Activated CD8-positive, alpha-beta memory T cell treated with anti-CD3 and anti-CD28 coated beads, Interleukin-2, amount 50 U/mL, for 24 hours (primary cell): ENCODE measurements around the gene CPNE6.

Experiments used
- DNase-seq: peaks from one replicate; pipeline ENCODE4 v3.0.0-alpha.2; 2020; ENCODE audit errors: extremely low read depth

CPNE6 gene

DNA sequence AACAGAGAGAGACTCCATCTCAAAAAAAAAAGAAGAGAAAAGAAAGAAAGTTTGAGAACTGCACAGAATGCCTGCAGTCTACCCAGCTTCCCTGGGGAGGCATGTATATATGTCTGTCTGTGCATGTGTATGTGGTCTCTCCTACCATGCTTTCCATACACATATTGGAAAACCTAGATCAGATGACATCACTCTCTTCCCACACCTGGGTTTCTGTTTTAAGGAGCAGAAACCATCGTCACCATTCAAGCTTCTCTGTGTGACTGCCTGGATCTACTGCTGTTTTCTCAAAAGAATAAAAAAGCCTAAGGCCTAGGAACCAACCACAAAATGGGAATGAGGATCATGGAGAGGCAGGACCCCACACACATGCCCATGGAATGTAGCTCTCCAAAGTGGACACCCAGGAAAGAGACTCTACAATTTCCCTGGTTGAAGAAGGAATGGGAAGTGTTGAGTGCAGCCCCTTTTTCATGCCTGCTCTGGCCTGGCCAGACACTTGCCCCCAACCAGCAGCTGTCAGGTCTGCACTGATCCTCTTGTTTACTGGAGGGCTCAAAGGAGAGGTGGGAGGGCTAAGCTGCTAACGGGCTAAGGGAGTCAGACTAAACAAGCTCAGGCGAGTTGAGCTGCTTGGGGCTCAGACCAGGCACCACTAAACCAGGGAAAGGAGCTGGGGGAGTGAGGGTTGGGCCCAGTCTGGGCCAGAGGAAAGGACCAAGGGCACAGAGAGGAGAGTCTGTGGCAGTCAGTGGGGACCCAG, 15.0 kb downstream of the CPNE6 start:
- no peak for DNase-seq

DNA sequence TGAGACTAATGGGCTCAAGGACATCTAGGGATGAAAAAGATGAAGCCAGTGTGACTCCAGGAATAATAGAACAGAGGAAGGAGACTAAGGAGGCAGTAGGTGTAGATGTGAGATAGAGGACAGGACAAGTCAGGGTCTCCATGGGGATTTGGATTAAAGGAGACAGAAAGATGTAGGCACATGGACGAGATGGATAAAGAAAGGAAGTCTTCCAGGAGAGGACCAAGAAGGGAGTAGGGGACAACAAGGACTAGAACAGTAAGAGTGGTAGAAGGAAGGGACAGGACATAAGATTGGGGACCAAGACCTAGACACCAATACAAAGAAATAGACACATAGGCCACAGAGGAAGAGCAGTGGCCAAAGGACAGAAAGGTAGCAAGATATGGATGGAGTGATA, 15.6 kb downstream of the CPNE6 start:
- DNase-seq = no peak

DNA sequence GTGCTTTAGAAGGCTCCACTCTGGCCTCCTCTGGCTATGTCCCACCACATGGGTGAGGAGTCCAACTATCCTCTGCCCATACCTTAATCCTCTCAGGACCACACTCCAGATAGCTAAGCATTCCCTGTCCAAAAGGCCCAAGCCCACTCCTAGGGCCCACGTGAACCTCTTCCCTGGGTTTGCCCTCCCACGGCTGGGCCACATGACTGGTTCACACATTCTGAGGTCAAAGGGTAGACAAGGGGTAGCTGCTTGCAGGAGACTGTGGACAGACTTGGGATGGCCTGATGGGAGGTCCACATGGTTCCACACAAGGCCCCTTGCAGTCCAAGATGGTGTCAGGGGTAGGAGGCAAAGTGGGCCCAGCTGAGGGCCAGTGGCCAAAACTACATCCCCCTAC, 16.7 kb downstream of the CPNE6 start:
- no peak for DNase-seq

DNA sequence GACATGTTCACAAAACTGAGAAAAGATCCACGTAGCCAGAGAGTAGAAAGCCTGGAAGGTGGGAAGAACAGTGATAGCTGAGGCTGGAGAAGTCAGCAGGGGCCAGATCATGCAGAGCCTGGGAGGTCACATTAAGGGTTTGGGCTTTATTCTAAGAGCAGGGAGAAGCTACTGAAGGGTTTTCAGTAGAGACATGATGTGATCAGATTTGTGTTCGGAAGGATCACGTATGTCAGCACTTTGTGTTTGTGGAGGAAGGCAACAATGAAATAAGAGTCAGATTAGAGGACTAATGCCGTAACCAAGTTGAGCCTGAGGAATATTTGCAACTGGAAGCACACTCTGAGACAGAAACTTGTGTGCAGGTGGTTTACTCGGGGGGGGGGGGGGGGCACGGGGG, 18.5 kb downstream of the CPNE6 start:
- no peak for DNase-seq

DNA sequence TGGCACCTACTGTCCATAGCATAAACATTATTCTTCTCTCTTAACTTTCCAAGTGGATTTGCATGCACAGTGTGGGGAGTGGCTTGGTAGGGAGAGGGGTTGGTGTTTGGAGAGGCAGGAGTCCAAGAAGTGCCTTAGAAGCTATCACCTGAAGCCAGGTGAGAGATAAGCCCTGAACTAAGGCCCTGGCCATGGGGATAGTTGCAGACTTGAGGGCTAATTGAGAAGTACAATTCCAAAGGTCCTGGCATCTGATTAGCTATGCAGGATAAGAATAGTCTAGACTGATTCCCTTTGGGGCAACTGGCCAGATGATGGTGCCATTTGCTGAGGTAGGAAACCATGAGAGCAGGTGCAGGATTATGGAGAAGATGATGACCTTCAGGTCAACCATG, 20.7 kb downstream of the CPNE6 start:
- no peak for DNase-seq

DNA sequence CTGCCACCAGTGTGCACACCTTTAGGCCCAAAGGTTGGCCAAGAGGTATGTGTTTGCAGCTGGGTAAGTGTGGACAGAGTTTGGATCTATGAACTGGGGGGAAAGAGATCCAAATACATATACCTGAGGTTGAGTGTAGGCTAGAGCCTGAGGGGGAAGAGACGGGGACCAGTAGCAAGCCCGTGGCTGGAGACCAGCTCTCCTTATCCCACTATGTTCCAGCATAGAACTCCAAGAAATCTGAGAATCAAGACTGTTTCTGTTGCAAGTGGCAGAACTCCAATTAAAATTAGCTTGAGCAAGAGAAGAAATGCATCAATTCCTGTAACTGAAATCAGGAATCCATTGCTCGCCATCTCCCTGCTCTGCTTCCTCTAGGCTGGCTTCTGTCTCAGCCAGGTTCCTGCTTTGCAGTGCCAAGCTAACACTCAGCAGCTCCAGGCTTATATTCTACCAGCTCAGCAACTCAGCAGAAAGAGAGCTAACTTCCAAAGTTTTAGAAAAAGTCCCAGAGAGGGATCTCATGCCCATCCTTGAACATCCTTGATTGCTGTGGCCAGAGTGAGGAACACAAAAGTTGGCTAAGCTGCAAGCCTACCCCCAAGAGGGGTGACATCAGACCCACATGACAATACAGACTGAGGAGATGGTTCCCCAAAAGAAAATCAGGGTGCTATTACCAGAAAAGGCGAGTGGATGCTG, 21.3 kb downstream of the CPNE6 start:
- DNase-seq = no peak

DNA sequence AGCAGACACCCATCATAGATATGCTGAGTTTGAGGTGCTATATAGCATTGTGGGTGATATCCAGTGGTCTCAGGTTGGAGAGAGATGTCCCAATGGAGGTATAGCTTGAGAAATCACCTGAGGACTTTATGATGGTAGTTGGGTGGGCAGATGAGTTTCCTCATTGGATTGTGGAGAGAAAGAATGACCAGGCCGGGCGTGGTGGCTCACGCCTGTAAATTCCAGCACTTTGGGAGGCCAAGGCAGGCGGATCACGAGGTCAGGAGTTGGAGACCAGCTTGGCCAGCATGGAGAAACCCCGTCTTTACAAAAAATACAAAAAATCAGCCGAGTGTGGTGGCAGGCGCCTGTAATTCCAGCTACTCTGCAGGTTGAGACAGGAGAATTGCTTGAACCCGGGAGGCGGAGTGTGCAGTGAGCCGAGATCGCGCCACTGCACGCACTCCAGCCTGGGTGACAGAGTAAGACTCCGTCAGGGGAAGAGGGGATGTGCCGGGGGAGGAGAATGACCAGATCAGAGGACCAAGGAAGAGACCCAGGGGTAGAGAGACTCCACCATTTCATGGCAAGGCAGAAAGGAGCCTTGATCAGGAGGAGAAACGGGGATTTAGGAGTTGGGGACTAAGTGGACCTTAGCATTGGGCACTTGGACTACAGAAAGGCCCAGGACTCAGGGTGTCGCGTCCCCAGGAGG, 22.0 kb downstream of the CPNE6 start:
- no peak for DNase-seq

DNA sequence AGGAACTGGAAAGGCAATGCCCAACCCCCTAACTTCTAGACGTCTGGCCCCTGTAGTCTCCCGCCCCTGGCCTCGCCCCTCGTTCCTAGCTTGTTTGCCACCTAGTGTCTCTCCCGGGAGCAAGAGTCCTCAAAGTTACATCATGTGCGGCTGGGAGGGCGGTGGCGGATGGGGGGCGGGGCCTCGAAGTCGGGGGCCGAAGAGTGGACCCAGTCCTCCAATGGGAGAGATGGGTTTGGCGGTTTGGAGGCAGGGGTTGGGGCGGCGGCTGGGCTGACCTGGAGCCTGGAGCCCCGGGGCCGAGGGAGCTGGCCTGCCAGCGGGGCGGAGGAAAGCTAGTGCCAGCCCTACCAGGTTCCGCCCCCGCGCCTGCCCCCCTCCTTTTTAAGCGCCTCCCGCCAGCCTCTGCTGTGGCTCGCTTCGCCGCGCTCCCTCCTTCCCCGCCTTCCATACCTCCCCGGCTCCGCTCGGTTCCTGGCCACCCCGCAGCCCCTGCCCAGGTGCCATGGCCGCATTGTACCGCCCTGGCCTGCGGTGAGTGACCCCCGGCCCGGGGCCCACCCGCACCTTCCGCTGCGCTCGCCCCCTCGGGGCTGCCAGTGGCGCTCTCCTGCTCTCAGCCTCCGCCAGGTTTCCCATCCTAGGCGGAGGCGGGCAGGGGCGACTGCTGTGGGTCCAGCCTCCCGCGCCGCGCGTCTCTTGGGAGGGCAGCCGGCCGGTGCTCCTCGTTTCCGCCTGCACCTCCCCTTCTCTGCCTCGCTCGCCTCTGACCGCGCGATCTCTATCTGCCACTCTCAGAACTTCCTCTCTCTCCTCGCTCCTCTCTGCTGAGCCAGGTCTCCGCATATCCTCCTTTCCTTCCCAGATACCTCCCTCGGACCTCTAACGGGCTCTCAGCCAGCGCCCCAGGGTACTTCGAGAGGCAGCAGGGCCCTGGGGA, 22.8 kb downstream of the CPNE6 start, which contains the start of gene PCK2:
PCK2 (plus strand) TSS at position 411 of the 940 bp plus-strand sequence; CDS start at position 506, 95 bp downstream.
- peak; percentile 56 for DNase-seq

DNA sequence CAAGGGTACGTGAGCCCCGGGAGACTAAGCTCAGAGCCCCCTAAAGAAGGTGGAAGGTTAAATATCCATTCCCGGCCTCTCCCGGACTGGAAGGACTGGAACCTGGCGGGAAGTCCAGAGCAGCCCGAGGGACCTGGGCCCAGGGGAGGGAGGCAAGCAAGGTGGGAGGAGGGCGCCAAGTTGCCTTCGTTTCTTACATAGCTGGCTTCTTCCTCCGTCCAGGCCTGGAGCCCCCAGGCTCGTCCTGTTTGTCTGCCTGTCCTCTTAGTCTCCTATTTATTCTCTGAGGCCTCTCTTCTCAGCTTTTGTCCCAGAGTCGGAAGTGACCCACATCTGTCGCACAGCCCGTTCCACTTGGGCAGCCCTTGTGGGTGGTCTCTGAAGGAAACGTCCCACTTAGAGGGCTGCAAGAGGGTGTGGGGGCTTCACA, 23.5 kb downstream of the CPNE6 start:
- no peak for DNase-seq

DNA sequence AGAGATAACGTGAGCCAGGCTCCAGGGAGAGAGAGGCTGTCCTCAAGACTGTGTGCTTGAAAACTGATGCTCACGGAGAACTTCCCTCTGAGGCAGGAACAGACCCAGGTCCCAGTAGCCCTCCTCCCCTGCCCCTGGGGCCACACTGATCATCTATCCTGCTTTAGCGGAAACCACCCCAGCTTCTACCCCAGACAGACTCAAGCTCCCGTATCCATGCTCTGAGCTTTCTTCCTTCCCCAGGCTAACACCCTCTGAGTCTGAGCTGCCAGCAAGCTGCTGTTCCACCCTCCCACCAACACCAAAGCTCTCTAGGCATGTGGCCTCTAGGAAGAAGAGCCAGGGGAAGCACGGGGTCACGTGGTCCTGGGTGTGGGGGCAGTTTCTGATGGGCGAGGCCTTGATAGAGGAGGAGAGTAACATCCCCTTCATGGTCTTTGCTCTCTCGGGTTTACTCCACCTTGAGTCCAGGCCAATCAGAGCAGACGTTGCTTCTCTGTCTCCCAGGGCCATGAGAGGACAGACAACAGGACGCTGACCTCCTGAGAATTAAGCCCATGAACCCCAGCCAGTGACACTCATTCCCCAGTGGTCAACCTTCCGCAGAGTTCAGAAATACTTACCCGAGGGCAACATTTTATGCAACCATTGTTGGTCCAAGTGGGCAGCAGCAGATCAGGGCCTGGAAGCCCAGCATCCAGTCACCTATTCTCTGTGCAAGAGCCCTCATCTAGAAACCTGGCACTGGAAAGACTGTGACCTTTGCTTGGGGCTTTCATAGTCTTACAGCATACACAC, 24.1 kb downstream of the CPNE6 start:
- DNase-seq = no peak

DNA sequence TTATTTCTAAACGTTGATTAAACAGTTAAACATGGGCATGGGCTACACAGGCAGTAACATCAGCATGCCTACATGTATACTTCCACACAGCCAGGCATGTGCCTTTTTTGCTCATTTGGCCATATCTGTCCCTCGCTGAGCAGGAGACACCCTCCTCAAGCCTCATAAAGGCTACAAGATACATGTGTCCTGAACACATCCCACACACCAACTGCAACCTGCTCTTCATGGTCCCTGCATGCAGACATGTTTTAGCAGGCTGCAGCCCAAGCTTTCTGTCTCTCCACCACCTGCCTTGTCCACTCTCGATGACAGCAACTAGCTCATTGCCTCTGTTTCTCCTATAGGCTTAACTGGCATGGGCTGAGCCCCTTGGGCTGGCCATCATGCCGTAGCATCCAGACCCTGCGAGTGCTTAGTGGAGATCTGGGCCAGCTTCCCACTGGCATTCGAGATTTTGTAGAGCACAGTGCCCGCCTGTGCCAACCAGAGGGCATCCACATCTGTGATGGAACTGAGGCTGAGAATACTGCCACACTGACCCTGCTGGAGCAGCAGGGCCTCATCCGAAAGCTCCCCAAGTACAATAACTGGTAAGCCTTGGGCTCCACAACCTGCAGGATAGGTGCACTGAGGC, 25.3 kb downstream of the CPNE6 start:
- DNase-seq = no peak

DNA sequence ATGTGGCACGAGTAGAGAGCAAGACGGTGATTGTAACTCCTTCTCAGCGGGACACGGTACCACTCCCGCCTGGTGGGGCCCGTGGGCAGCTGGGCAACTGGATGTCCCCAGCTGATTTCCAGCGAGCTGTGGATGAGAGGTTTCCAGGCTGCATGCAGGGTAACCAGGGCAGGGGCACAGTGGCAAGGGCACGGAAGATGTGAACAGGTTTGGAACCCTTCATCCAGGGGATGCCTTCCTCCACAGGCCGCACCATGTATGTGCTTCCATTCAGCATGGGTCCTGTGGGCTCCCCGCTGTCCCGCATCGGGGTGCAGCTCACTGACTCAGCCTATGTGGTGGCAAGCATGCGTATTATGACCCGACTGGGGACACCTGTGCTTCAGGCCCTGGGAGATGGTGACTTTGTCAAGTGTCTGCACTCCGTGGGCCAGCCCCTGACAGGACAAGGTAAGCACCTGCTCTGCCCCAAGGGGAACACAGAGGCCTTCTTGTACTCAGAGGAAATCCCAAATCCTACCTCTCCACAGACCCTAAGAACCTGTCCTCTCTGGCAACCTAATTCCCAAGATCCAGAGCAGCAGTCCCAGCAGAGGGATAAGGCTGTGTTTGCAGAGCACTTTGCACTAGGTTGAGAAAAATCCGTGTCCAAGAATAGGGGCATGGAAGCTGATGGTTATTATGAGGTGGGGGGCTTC, 27.0 kb downstream of the CPNE6 start:
- no peak for DNase-seq

DNA sequence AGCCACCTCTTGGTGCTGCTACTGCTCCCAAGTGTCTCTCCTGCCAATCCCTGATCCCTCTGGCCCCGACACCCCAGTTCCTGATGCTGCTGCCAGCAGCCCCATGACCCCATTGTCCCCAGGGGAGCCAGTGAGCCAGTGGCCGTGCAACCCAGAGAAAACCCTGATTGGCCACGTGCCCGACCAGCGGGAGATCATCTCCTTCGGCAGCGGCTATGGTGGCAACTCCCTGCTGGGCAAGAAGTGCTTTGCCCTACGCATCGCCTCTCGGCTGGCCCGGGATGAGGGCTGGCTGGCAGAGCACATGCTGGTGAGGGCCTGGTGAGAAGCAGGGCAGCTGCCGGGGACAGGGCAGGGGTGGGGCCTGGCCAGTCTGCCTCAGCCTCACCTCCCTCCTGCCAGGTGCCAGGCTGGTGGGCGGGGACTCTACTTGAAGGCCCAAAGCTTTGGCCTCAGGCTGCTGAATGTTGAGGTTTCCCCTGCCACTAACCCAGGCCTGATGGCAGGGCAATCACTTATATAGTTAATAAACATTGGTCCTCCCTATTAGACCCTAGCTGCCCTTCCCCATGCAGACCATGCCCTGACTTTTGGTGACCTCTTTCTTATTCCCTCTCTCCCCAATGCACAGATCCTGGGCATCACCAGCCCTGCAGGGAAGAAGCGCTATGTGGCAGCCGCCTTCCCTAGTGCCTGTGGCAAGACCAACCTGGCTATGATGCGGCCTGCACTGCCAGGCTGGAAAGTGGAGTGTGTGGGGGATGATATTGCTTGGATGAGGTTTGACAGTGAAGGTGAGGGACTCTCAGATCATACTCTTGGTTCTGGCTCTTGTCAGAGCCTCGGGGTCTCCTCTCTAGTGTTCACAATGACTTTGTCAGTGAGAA, 27.8 kb downstream of the CPNE6 start:
- DNase-seq = no peak

DNA sequence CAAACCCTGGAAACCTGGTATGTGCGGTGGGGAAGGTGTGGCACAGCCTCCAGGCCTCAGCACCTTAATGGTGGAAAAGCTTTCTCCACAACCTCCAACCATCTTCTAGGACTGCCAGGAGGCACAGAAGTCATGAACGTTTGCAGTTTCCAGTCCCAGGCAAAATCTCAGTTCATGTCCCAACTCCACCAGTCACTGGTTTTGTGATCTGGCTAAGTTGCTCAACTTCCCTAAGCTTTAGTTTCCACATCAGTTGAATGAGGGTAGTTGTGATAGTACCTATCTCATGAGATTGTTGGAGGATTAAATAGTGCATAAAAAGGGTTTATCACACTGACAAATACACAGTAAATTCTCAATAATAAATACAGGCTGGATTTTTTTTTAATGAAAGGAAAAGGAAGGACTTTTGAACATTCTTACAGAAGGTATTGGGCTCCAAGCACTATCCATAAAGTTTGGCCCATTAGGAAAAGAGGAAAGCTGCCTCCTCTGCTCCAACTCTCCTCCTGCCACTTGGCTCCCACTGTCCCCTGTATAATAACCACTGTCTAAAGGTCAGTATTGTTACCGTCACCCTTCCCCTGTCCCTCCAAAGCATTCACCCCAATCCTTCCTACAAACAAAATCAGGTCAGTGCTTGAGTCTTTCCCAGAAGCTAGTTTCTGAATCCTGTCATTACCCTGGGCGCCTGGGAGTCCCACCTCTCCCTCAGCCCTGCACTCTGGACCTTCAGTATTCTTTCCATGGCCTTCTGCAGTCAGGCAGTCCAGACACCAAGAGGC, 29.0 kb downstream of the CPNE6 start:
- DNase-seq = no peak

DNA sequence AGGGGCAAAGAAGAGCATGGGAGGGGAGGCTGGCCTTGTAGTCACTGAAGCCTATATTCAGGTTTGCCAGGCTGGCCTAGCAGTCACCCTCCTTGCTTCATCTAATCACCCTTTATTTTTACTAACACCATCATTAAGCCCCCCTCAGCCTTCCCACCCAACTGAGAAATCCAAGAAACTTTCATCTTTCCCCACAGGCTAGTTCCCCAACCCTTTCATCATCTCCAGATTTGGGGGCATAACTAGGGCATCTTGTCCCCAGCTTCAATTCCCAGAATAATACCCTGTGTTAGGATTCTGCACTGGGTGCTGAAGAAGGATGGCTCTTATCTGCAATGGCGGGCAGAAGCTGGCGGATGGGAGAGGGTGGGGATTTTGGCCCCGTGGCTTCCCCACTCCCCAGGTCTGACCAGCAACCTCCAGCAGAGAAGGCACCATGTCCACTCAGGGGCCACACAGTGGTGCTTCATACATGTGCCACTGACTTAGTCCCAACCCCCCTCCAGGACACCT, 29.7 kb downstream of the CPNE6 start:
- no peak for DNase-seq

DNA sequence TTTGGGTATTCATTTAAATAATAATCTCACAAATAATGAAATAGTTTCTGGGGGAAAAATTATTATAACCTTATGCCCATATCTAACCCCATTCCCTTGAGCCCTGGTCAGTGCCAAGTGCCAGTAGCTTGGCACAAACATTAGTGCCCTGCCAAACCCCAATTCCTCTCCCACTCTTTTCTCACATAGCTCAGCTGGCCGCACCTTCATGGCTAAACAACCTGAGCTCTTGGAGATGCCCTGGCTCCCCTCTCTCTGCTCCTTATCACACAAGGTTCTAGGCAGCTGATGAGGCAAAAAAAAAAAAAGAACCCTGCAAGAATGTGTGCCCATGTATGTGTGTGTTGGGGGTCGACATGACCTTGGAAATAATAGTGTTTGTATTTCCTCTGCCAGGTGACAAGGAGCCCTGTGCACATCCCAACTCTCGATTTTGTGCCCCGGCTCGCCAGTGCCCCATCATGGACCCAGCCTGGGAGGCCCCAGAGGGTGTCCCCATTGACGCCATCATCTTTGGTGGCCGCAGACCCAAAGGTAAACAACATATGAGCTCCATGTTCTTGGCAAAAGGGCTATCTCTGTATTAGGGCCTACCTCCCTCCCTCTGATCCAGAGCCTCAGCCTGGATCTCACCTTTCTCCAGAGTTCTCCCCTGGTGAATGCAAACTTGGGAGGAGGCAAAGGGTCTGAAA, 31.1 kb downstream of the CPNE6 start:
- DNase-seq = no peak

DNA sequence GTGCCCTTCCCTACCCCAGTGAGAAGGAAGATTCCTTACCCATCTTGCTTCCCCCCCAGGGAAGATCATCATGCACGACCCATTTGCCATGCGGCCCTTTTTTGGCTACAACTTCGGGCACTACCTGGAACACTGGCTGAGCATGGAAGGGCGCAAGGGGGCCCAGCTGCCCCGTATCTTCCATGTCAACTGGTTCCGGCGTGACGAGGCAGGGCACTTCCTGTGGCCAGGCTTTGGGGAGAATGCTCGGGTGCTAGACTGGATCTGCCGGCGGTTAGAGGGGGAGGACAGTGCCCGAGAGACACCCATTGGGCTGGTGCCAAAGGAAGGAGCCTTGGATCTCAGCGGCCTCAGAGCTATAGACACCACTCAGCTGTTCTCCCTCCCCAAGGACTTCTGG, 32.1 kb downstream of the CPNE6 start:
- no peak for DNase-seq
